ENCODE measurements around the gene PEAR1.

The PEAR1 gene

GRCh38 chr1:156899956-156900718 lies 6.6 kb downstream of the PEAR1 start:
- H3K4me3 ChIP-seq (ENCODE audit: low read depth, low read length), result no peak overlapping the region

GRCh38 chr1:156900896-156901589 lies 7.5 kb downstream of the PEAR1 start:
- H3K4me3 ChIP-seq (ENCODE audit: low read depth, low read length), result no peak overlapping the region

- H3K4me3 ChIP-seq (ENCODE audit: low read depth, low read length), result no peak overlapping the region
Observed at GRCh38 chr1:156901590-156901900, 8.0 kb downstream of the PEAR1 start.

GRCh38 chr1:156901966-156902915 lies 8.7 kb downstream of the PEAR1 start:
- H3K4me3 ChIP-seq (ENCODE audit: low read depth, low read length), result no peak overlapping the region

GRCh38 chr1:156903328-156904091 lies 10.0 kb downstream of the PEAR1 start:
- no peak overlapping the region for H3K4me3 ChIP-seq (ENCODE audit: low read depth, low read length)

- H3K4me3 ChIP-seq (ENCODE audit: low read depth, low read length), result no peak overlapping the region
Observed at GRCh38 chr1:156904187-156904959, 10.9 kb downstream of the PEAR1 start.

GRCh38 chr1:156905176-156905575 lies 11.7 kb downstream of the PEAR1 start:
- no peak overlapping the region for H3K4me3 ChIP-seq (ENCODE audit: low read depth, low read length)

- H3K4me3 ChIP-seq (ENCODE audit: low read depth, low read length), result no peak overlapping the region
Observed at GRCh38 chr1:156905651-156906050, 12.1 kb downstream of the PEAR1 start.

GRCh38 chr1:156906206-156906906 lies 12.8 kb downstream of the PEAR1 start:
- H3K4me3 ChIP-seq (ENCODE audit: low read depth, low read length), result no peak overlapping the region

GRCh38 chr1:156908541-156908940 lies 15.0 kb downstream of the PEAR1 start:
- no peak overlapping the region for H3K4me3 ChIP-seq (ENCODE audit: low read depth, low read length)

GRCh38 chr1:156908955-156909354 lies 15.4 kb downstream of the PEAR1 start:
- H3K4me3 ChIP-seq (ENCODE audit: low read depth, low read length), result no peak overlapping the region

- H3K4me3 ChIP-seq (ENCODE audit: low read depth, low read length), result no peak overlapping the region
Observed at GRCh38 chr1:156909671-156910070, 16.2 kb downstream of the PEAR1 start.

GRCh38 chr1:156910309-156910782 lies 16.8 kb downstream of the PEAR1 start:
- H3K4me3 ChIP-seq (ENCODE audit: low read depth, low read length), result no peak overlapping the region

- H3K4me3 ChIP-seq (ENCODE audit: low read depth, low read length), result no peak overlapping the region
Observed at GRCh38 chr1:156911577-156912298, 18.2 kb downstream of the PEAR1 start.

GRCh38 chr1:156912310-156912709 lies 18.8 kb downstream of the PEAR1 start:
- no peak overlapping the region for H3K4me3 ChIP-seq (ENCODE audit: low read depth, low read length)

- H3K4me3 ChIP-seq (ENCODE audit: low read depth, low read length), result no peak overlapping the region
Observed at GRCh38 chr1:156912861-156913808, 19.6 kb downstream of the PEAR1 start.

- no peak overlapping the region for H3K4me3 ChIP-seq (ENCODE audit: low read depth, low read length)
Observed at GRCh38 chr1:156913809-156914387, 20.4 kb downstream of the PEAR1 start.
